GM18505 (cell line): Measurements from ENCODE around the gene ENOX1.
"Not testable (repeated sequence)": the region's sequence is repeated elsewhere in the genome, so short reads cannot be mapped to it uniquely, and the experiment has no call there.

ENCODE experiments used
- ATAC-seq: cut with Tn5 transposase; IDR thresholded peaks from one replicate; pipeline ENCODE4 v1.9.1; 2021; ENCODE audit not compliant: unreplicated experiment
- POLR2A ChIP-seq: IDR thresholded peaks from 4 replicates; pipeline ENCODE4 v1.6.1; 2011; ENCODE audit warnings: borderline replicate concordance; ENCODE audit not compliant: insufficient read depth, insufficient read length; ENCODE audit errors: extremely low read depth

ENOX1 gene

DNA sequence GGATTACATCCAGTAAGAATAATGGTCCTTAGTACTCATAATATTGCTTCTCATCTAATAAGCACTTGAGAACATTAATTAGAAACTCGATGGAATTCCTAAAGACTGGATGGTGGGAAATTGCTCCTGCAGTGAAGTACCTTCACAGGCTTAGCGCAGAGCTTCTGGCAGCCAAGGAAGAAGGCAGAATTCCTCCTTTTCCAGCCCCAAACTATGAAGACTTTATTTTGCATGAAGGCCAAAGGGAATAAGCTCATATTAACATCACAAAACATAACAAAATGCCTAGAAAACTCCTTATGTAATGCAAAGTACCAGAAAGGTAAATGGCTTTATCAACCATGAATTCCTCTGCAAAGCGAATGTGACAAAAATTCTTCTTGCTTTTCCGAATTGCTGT, 427.2 kb downstream of the ENOX1 start:
- TF ChIP-seq POLR2A: no peak
- ATAC-seq: no peak

DNA sequence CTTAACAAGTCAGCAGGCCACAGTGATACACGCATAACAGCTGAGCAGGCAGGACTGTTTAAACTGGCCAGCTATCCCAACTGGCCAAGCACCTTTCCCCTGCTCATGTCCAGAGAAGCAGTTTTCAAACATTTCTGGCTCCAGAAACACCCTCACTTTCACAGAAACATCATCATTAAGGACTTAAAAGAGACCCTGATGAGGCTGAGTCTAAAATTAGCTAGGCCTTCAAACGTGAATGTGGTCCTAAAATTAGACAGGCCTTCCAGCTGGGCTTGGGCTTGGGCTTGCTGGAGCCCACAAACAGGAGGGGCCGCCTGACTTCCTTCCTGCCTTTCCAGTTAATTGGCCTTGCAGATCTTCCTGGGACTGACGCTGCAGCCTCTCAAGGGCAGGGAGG, 429.2 kb downstream of the ENOX1 start:
- ATAC-seq: no peak
- no peak for TF ChIP-seq POLR2A

DNA sequence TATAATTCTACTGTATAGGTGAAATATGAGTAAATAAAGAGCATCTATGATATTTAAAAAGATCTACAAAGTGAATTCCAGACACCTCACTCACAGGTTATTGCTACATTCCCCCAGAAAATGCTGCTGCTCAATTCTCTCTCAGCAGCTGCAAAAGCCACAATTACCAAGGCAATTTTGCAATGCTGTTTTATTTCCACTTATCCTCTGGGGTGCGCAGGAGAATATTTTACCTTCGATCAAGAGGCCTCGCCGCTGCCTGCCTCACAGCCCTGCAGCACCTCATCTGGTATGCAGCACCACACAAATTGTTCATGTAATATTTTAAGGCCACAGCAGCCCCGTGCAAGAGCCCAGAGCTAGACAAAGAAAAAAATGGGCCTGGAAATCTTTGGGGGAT, 430.2 kb downstream of the ENOX1 start:
- TF ChIP-seq POLR2A: no peak
- ATAC-seq: no peak

DNA sequence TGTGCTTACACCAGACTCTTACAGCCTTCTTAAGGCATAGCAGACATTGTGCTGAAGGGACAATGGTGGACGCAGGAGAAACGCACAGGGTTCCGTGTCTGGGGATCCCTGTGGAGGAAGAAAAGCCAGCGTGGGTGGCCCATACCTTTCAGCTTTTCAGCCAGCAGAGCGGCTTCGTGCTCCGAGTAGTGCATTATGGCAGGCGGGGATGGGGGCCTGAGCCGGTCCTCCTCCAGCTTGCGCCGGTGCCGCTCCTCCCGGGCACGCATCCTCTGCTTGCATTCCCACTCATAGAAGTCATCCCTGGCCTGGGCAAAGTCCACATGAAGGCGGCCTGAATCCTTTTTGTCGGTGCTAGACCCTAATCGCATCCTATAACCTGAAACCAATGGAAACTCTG, 431.0 kb downstream of the ENOX1 start:
- TF ChIP-seq POLR2A: no peak
- ATAC-seq: no peak

DNA sequence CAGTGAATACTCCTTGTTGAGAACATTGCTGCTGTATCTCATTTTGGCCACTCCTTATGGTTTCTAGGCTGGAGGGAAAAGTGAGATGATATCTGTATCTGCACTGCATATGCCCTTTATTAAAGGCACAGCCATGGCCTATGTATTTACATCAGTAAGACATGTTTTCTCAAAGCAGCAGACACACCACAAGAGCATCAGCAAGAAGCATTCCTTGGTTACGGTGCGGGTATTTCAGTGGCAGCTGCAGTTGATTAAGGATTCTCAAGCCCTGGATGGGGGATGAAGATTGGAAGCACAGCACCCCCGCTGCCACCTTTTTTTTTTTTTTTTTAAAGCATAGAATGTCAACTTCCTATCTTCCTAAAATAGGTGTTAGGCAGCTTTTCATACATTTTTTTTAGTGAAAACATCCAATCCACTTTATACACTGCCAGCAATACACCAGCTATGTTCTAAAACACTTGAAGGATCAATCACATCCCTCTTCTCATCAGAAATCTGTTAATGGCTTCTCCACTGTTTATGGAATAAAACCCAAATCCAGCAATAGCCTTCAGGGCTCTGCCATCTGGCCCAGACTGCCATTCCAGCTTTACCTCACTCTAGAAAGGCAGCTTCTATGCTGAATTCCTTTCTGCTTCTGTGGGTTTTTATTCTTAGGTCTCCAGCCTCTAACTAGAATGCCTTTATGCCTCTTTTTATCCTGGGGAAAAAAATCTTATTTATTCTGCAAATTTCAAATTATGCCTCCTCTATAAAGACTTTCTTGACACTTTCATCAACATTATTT, 432.4 kb downstream of the ENOX1 start:
- no peak for TF ChIP-seq POLR2A
- ATAC-seq: no peak

DNA sequence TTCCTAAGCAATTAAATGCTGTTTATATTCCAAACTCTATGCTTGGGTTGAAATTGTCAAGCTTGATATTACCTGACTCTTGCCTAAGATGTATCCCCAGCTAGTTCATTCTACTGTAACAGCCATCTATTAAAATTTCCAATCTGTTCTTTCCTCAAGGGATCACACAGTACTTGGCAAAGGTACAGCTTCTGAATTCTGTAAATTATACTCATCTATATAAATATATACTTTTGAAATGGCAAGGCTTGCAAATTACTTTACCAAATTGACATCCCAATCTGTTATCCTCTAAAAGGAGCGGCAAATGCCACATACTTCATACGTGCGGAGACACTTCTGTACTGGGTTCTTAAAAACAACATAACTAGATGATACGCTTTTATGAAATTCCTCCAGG, 433.1 kb downstream of the ENOX1 start:
- ATAC-seq: no peak
- TF ChIP-seq POLR2A: no peak

DNA sequence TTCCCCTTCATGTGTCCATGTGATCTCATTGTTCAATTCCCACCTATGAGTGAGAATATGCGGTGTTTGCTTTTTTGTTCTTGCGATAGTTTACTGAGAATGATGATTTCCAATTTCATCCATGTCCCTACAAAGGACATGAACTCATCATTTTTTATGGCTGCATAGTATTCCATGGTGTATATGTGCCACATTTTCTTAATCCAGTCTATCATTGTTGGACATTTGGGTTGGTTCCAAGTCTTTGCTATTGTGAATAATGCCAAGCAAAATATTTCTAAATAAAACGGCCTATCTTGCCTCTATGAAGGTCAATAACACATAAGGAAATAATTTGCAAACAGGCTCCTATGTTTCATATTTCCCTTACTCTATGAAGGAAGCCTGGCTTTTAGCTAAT, 435.2 kb downstream of the ENOX1 start:
- ATAC-seq: not testable (repeated sequence)

DNA sequence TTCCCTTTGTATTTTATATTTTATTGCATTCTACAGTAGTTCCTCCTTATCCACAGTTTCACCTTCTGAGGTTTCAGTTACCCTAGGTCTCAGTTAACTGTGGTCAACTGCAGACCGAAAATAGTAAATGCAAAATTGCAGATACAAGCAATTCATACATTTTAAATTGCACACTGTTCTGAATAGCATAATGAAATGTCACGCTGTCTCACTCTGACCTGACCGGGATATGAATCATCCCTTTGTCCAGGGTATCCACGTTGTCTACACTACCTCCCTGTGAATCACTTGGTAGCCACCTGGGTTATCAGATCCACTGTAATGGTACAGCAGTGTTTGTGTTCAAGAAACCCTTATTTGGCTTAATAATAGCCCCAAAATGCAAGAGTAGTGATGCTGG, 438.4 kb downstream of the ENOX1 start:
- ATAC-seq: no peak
- TF ChIP-seq POLR2A: no peak

DNA sequence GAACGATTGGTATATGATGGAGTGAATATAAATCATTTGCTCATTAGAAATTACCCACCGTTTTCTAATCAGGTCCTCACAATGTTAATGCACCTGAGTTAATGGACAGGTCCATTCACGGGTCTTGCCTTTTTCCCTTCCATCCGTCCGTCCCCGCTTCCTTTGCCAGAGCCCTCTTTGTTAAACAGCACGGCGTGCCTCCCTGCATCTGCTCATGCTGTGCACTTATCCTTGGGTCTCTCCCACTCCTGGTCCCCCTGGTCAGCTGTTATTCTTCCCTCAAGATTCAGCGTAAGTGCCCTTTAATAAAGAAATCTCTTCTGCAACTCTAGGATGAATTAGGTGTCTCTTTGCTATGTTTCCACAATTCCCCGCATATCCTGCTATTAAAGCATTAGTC, 438.9 kb downstream of the ENOX1 start:
- ATAC-seq: no peak
- TF ChIP-seq POLR2A: no peak

DNA sequence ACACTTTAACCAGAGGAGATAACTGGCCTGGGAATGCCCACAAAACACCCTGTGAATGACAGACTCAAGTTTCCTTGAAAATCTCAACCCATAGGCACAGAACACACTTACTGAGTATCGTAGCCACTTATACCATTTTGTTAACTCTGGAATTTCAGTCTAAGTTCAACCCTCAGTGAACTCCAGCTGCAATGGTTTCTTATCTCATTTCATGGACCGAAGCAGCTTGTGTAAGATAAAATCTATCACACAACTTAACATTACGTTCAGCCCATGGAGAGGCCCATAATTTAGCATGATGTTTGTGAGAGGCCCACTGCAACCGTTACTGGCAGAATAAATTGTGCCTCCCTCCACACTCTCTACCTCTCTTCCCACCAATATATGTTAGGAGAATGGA, 440.3 kb downstream of the ENOX1 start:
- no peak for TF ChIP-seq POLR2A

DNA sequence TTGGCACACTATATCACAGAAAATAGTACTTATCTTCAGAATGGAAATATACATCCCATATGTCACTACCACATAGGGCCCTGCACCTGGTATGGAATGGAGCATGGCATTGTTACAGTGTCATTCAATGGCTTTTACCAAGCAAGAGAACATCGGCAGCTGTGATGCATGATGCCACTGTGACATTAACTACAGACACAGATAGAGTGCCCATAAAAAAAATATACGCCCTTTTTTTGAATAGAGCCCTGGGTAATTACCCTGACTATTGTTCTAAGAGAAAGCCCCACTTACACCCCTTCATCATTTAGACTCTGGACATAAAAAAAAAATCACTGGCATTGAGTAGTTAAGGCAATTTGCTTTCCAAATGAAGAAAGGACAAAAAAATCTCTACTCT, 443.1 kb downstream of the ENOX1 start:
- no peak for TF ChIP-seq POLR2A
- no peak for ATAC-seq

More for the DNA sequence above, 440.3 kb downstream of the ENOX1 start:
- ATAC-seq: no peak

DNA sequence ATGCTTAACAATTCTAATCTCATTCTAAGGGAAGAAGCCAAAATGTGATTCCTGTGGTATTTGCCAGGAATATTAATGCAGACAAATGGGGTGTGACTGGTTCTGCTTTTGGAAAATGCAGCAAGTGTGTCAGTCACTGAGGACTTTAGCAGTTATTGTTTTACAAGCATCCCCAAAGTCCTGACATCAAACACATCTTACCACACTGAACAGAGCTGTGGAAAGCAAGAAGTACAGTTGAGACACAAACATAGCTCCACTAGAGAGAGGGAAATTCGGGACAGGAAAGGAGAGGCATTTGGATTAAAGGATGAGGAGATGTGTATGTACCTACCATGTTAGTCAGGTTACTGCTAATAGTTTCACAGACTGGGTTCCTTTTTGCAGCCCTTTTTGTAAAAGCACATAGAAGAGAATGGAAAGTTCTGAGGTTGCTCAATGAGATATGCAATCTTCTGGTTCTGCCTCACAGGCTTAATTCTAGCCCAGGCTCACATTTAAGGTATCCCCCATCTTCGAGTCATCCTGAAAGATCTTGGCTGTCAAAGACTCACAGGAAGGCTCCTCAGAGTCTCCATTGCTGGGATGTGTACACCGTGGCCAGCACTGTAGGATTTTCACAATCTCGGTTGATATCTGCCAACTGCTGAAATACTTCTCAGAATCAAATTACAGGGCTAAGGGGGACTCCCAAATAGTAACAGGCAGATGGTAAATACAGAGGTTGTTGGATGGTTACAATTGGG, 446.8 kb downstream of the ENOX1 start:
- ATAC-seq: no peak
- TF ChIP-seq POLR2A: no peak

DNA sequence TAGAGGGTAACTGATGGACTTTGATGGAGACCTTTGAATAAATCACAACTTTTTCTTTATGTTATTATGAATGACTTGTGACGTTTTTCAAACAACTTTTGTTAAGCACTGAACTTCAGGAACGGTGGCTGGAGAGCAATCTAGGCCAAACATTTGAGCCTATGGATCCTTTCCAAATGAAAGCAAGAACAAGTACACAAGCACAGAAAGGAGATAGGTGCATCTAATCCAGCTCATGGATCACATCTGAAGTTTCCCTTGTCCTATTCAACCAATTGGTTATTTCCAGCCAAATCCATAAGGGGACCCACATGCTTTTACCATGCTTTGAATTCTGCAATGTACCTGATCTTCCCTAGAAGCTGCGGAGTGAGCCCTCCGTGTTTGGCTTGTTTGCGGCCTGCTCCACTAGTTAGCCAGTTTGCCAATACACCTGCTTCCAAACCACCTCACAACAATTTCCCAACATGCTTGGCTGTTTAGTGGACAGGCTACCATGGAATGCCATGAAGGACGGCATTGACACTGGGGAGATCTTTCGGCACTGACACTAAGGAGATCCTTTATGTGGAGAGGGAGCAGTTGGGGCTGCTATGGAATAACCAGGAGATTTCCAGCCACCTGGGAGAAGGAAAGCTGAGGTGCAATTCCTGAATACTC, 447.5 kb downstream of the ENOX1 start:
- no peak for TF ChIP-seq POLR2A
- no peak for ATAC-seq

DNA sequence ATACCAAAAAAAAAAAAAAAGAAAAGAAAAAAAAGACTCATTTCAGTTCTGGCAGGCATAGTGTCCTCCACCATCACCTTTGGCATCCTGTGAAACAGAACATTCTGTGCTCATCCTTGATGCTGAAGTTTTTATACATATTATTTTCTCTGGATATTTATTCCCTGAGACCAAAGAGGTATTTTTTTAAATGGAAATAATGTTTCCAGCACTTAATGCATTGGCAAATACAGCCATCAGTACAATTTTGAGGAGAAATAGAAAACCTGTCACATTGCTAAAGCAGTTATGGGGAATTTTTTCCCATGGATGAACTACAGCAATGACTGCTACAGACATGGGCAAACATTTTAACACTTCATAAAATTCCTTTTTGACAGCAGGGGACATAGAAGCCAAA, 451.0 kb downstream of the ENOX1 start:
- no peak for ATAC-seq
- no peak for TF ChIP-seq POLR2A

DNA sequence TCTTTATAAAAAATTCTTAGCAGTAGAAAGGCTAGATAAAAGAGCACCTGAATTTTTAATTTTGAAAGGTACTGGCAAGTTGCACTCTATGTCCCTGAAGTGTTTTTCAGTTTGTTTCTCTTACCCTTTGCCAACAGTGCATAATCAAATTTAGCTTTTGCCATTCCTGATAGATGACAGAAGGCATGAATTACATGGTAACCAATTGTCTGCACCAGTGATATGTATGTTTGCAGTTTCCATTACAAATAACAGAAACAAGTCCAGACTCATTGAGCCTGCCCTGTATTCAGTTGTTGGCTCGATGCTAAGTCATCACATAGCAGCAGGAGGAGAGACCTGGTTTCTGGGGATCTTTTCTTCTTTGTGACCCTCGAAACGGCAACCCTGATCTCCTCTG, 453.6 kb downstream of the ENOX1 start:
- no peak for ATAC-seq
- no peak for TF ChIP-seq POLR2A

DNA sequence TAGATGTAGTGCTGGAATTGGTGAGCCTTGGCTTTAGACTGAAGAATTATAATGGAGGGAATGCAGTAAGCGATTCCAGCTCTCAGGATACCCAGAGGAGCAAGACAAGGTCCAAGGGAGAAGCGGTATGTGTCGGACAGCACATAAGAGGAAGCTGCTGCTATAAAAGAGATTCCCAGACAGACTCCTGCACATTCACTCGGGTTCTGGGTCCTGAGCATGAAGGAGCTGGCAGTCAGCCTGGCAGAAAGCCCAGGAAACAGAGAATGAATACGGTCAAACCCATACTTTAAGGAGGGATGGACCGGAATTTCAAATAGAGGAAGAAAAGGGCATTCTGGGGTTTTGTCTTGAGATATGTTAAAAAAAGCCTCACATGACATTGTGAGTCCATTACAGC, 455.1 kb downstream of the ENOX1 start:
- no peak for ATAC-seq
- no peak for TF ChIP-seq POLR2A
